GM12878 (cell line): ENCODE data around the gene LARGE1. TPM values are rescaled to one million over a fixed set of nuclear protein-coding genes. Genes with fewer than 3 reads are reported as not detected.

Source experiments
- ATAC-seq: fragments of 200-7000 bp; cut with Tn5 transposase; 3 replicates; pipeline ENCODE4 v1.9.1; 2020; ENCODE audit warnings: mild to moderate bottlenecking, moderate library complexity
- BruUV-seq: library from RNA; stranded (reverse); fragments of 400-500 nt; replicated peaks from 2 replicates; lab custom pipeline; 2021; lab: Mats Ljungman, UMichigan
- CTCF ChIA-PET: fragments of 300-600 bp; sonication (Branson Sonifier 250); formaldehyde crosslinking; extraction: SDS; loops from one replicate; lab custom pipeline; 2021; ENCODE audit warnings: inconsistent platforms; lab: Yijun Ruan, JAX
- POLR2A ChIA-PET: fragments of 350-600 bp; formaldehyde crosslinking; extraction: SDS; loops from one replicate; lab custom pipeline; 2021; ENCODE audit warnings: inconsistent platforms; lab: Charles Lee
- RAD21 ChIA-PET: fragments of 300-600 bp; sonication (Branson Sonifier 250); formaldehyde crosslinking; loops from one replicate; lab custom pipeline; 2023; ENCODE audit warnings: antibody characterized with exemption; ENCODE audit not compliant: unreplicated experiment; lab: Charles Lee
- SMC1A ChIA-PET: fragments of 300-600 bp; sonication (Branson Sonifier 250); formaldehyde crosslinking; loops from one replicate; lab custom pipeline; 2023; ENCODE audit not compliant: unreplicated experiment, uncharacterized antibody; lab: Charles Lee
- DNase-seq: peaks from one replicate; pipeline ENCODE4 v3.0.0-alpha.2; 2011; ENCODE audit warnings: low read depth, low spot score
- FAIRE-seq: peaks from 3 replicates; lab custom pipeline; 2011; peaks lifted over from hg19 to GRCh38; lab: Jason Lieb, UNC
- H2AFZ ChIP-seq: 2 replicates; pipeline ENCODE4 v1.6.0; 2011; ENCODE audit warnings: low read depth, low read length, control low read depth; ENCODE audit not compliant: control insufficient read depth
- H3K27ac ChIP-seq: 2 replicates; pipeline ENCODE4 v1.5.1; 2011; ENCODE audit warnings: control low read depth; ENCODE audit not compliant: control insufficient read depth, insufficient read depth
- H3K27me3 ChIP-seq, 2 experiments: replicated peaks in 1 of 2; 2 replicates each; pipeline versions ENCODE4 v1.6.0 to v1.6.1; 2011; ENCODE audit warnings: low read length in 1 of 2; ENCODE audit not compliant: control insufficient read depth in 2 of 2, insufficient read depth in 2 of 2
- H3K36me3 ChIP-seq, 2 experiments: 2 replicates each; pipeline ENCODE4 v1.5.1; 2011; ENCODE audit warnings: low read length in 1 of 2; ENCODE audit not compliant: control insufficient read depth in 2 of 2, insufficient read depth in 2 of 2
- H3K4me1 ChIP-seq: 2 replicates; pipeline ENCODE4 v1.6.1; 2011; ENCODE audit warnings: mild to moderate bottlenecking, low read length, moderate library complexity, mixed read lengths; ENCODE audit not compliant: control insufficient read depth, insufficient read depth
- H3K4me2 ChIP-seq: 2 replicates; pipeline ENCODE4 v1.6.0; 2011; ENCODE audit warnings: control low read depth; ENCODE audit not compliant: control insufficient read depth, insufficient read depth
- H3K4me3 ChIP-seq: fragments of 200-600 bp; sonication (generic); 2 replicates; pipeline ENCODE4 v1.5.1; 2016
- H3K79me2 ChIP-seq: 2 replicates; pipeline ENCODE4 v1.6.0; 2011; ENCODE audit warnings: low read length; ENCODE audit not compliant: control insufficient read depth, insufficient read depth
- H3K9ac ChIP-seq: 2 replicates; pipeline ENCODE4 v1.8.0; 2011; ENCODE audit warnings: low read length, control low read depth, mixed read lengths; ENCODE audit not compliant: control insufficient read depth, insufficient read depth
- H3K9me3 ChIP-seq: replicated peaks from 3 replicates; pipeline ENCODE4 v1.5.1; 2011; ENCODE audit warnings: mild to moderate bottlenecking, low read length; ENCODE audit not compliant: control insufficient read depth, insufficient read depth
- H4K20me1 ChIP-seq: 2 replicates; pipeline ENCODE4 v1.6.0; 2011; ENCODE audit not compliant: control insufficient read depth, insufficient read depth
- FOS ChIP-seq: IDR thresholded peaks from 3 replicates; pipeline ENCODE4 v1.6.1; 2011; ENCODE audit warnings: borderline replicate concordance; ENCODE audit not compliant: insufficient read length; ENCODE audit errors: extremely low read depth
- GABPA ChIP-seq: IDR thresholded peaks from 2 replicates; pipeline ENCODE4 v1.6.1; 2014; ENCODE audit warnings: antibody characterized with exemption, low read depth, mild to moderate bottlenecking, inconsistent platforms
- GATAD2B ChIP-seq: fragments of 450-650 bp; conservative IDR thresholded peaks from 2 replicates; pipeline ENCODE4 v1.6.1; 2017; ENCODE audit warnings: low read depth, mild to moderate bottlenecking, moderate library complexity
- NR2F1 ChIP-seq: fragments of 450-650 bp; conservative IDR thresholded peaks from 2 replicates; pipeline ENCODE4 v1.6.1; 2017; ENCODE audit warnings: mild to moderate bottlenecking
- PML ChIP-seq: IDR thresholded peaks from 2 replicates; pipeline ENCODE4 v1.6.1; 2012; ENCODE audit warnings: low read length, inconsistent platforms
- YY1 ChIP-seq: IDR thresholded peaks from 2 replicates; pipeline ENCODE4 v1.6.1; 2011; ENCODE audit warnings: low read depth, mild to moderate bottlenecking, low read length
- ZZZ3 ChIP-seq: IDR thresholded peaks from 2 replicates; pipeline ENCODE4 v1.6.1; 2011; ENCODE audit warnings: low read depth; ENCODE audit not compliant: control insufficient read depth, insufficient read length
- WGBS: methylation state at CpG from one replicate; pipeline ENCODE4 v1.1.6; 2016; ENCODE audit warnings: low lambda C conversion rate; ENCODE audit not compliant: insufficient replicate concordance, insufficient coverage; ENCODE audit errors: missing lambda C conversion rate; 5-methylcytosine and 5-hydroxymethylcytosine counted together
- in situ Hi-C: fragments of 300-500 bp; cut with MboI; formaldehyde crosslinking; loops from 9 replicates; pipeline ENCODE4 v1.14.3; 2018; ENCODE audit warnings: mixed read lengths
- intact Hi-C: fragments of 100-400 bp; cut with micrococcal nuclease; formaldehyde crosslinking; loops from one replicate; pipeline ENCODE4 v1.14.2; 2022; ENCODE audit not compliant: unreplicated experiment
- polyA plus RNA-seq, 11 experiments: library from polyadenylated mRNA; depleted of rRNA in 4 of 11; unstranded in 6 of 11; stranded (reverse) in 5 of 11; fragments of >200 nt; fragmentation: Nextera tagmentation in 4 of 11; fragmentation: Illumina TruSeq in 1 of 11; extraction: Ambion mirVana in 4 of 11; extraction: Trizol in 1 of 11; gene quantifications; 1 replicate in 1 of 11; 2 replicates in 10 of 11; pipeline versions ENCODE4 v1.2.1 to v1.2.3, GENCODE V29; 2011 to 2016; ENCODE audit warnings: inconsistent platforms in 2 of 11, missing spikeins in 2 of 11, low read depth in 1 of 11
- total RNA-seq, 4 experiments: library from RNA; depleted of rRNA in 3 of 4; stranded (reverse); fragments of >200 nt in 3 of 4; fragmentation: Illumina TruSeq in 1 of 4; extraction: Trizol in 1 of 4; gene quantifications; 2 replicates each; pipeline versions ENCODE4 v1.2.1 to v1.2.3, GENCODE V29; 2013 to 2021
- TF ChIP-seq, protein P1 (sequence below): IDR thresholded peaks from 2 replicates; pipeline ENCODE4 v1.6.1; 2011; ENCODE audit warnings: borderline replicate concordance, low read depth, mild to moderate bottlenecking, moderate library complexity, mixed read lengths, low read length; ENCODE audit not compliant: insufficient read depth; ENCODE audit errors: extremely low read length
- TF ChIP-seq, protein P2 (sequence below): fragments of 450-650 bp; formaldehyde crosslinking; IDR thresholded peaks from 2 replicates; pipeline ENCODE4 v1.4.0; 2020; ENCODE audit warnings: mild to moderate bottlenecking, moderate library complexity
- TF ChIP-seq, protein P3 (sequence below): fragments of 450-650 bp; conservative IDR thresholded peaks from 2 replicates; pipeline ENCODE4 v1.6.1; 2017; ENCODE audit warnings: mild to moderate bottlenecking, moderate library complexity
- TF ChIP-seq, protein P4 (sequence below): fragments of 450-650 bp; IDR thresholded peaks from 2 replicates; pipeline ENCODE4 v1.6.1; 2014; ENCODE audit warnings: mild to moderate bottlenecking
- TF ChIP-seq, protein P5 (sequence below): IDR thresholded peaks from 2 replicates; pipeline ENCODE4 v1.6.1; 2012; ENCODE audit warnings: low read depth, low read length, improper control_type of control experiment
- TF ChIP-seq, protein P6 (sequence below): IDR thresholded peaks from 2 replicates; pipeline ENCODE4 v1.6.1; 2012; ENCODE audit warnings: low read depth, low read length, improper control_type of control experiment

Gene LARGE1
- total and polyA plus RNA-seq, 10 of the 15 experiments (the other 5 are each of a cell fraction or from before 2014, with no cell fraction given): 3.2 to 41.4 (median 17.3) TPM

DNA sequence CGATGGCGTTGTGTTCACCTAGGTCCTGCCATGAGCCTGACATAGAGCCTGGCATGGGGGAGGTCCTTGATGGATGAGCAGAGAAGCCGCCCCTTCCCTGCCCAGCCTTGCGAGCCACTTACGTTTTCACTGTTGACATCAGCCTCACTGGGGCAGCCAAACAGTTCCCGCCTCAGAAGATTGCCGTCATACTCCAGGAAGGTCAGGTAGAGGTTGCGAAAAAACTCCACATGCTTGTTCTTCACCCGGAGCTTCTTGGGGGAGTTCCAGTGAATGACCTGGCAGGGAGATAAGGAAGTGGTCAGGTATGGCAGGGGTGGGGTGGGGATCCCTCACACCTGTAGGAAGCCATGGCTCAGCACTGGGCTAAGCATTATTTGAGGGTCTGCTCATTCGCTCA lies 582.8 kb downstream of the LARGE1 start:
- FAIRE-seq (no peak), ATAC-seq (no peak), DNase-seq (no peak)
- Histone ChIP-seq H3K4me2 (no peak overlapping the region), H3K9me3 (no peaks in the 10 kb centered on the region; the same call in 2 of the 3 replicates), H3K79me2 (no peaks in the 10 kb centered on the region), H3K27me3 (no peaks in the 10 kb centered on the region), H3K27ac (no peak overlapping the region), H2AFZ (no peak overlapping the region), H3K36me3 (no peaks in the 10 kb centered on the region; a peak in 1 of 4 replicates), H3K4me1 (no peaks in the 10 kb centered on the region), H4K20me1 (no peaks in the 10 kb centered on the region), H3K4me3 (no peak overlapping the region), H3K9ac (no peak overlapping the region)
- RAD21 ChIA-PET: no interaction called here
- WGBS: 96% methylated on average over 10 of the region's 10 CpGs
- BruUV-seq: no TSS peak
- SMC1A ChIA-PET: no interaction called here
- TF ChIP-seq GABPA: no peak
- TF ChIP-seq YY1: no peak
- TF ChIP-seq, protein P1, sequence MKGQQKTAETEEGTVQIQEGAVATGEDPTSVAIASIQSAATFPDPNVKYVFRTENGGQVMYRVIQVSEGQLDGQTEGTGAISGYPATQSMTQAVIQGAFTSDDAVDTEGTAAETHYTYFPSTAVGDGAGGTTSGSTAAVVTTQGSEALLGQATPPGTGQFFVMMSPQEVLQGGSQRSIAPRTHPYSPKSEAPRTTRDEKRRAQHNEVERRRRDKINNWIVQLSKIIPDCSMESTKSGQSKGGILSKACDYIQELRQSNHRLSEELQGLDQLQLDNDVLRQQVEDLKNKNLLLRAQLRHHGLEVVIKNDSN: no peak
- TF ChIP-seq, protein P2, sequence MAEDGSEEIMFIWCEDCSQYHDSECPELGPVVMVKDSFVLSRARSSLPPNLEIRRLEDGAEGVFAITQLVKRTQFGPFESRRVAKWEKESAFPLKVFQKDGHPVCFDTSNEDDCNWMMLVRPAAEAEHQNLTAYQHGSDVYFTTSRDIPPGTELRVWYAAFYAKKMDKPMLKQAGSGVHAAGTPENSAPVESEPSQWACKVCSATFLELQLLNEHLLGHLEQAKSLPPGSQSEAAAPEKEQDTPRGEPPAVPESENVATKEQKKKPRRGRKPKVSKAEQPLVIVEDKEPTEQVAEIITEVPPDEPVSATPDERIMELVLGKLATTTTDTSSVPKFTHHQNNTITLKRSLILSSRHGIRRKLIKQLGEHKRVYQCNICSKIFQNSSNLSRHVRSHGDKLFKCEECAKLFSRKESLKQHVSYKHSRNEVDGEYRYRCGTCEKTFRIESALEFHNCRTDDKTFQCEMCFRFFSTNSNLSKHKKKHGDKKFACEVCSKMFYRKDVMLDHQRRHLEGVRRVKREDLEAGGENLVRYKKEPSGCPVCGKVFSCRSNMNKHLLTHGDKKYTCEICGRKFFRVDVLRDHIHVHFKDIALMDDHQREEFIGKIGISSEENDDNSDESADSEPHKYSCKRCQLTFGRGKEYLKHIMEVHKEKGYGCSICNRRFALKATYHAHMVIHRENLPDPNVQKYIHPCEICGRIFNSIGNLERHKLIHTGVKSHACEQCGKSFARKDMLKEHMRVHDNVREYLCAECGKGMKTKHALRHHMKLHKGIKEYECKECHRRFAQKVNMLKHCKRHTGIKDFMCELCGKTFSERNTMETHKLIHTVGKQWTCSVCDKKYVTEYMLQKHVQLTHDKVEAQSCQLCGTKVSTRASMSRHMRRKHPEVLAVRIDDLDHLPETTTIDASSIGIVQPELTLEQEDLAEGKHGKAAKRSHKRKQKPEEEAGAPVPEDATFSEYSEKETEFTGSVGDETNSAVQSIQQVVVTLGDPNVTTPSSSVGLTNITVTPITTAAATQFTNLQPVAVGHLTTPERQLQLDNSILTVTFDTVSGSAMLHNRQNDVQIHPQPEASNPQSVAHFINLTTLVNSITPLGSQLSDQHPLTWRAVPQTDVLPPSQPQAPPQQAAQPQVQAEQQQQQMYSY: no peak
- no peak for TF ChIP-seq NR2F1
- TF ChIP-seq, protein P3, sequence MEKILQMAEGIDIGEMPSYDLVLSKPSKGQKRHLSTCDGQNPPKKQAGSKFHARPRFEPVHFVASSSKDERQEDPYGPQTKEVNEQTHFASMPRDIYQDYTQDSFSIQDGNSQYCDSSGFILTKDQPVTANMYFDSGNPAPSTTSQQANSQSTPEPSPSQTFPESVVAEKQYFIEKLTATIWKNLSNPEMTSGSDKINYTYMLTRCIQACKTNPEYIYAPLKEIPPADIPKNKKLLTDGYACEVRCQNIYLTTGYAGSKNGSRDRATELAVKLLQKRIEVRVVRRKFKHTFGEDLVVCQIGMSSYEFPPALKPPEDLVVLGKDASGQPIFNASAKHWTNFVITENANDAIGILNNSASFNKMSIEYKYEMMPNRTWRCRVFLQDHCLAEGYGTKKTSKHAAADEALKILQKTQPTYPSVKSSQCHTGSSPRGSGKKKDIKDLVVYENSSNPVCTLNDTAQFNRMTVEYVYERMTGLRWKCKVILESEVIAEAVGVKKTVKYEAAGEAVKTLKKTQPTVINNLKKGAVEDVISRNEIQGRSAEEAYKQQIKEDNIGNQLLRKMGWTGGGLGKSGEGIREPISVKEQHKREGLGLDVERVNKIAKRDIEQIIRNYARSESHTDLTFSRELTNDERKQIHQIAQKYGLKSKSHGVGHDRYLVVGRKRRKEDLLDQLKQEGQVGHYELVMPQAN: no peak
- TF ChIP-seq, protein P4, sequence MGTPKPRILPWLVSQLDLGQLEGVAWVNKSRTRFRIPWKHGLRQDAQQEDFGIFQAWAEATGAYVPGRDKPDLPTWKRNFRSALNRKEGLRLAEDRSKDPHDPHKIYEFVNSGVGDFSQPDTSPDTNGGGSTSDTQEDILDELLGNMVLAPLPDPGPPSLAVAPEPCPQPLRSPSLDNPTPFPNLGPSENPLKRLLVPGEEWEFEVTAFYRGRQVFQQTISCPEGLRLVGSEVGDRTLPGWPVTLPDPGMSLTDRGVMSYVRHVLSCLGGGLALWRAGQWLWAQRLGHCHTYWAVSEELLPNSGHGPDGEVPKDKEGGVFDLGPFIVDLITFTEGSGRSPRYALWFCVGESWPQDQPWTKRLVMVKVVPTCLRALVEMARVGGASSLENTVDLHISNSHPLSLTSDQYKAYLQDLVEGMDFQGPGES: no peak
- TF ChIP-seq FOS: no peak
- TF ChIP-seq PML: no peak
- TF ChIP-seq, protein P5, sequence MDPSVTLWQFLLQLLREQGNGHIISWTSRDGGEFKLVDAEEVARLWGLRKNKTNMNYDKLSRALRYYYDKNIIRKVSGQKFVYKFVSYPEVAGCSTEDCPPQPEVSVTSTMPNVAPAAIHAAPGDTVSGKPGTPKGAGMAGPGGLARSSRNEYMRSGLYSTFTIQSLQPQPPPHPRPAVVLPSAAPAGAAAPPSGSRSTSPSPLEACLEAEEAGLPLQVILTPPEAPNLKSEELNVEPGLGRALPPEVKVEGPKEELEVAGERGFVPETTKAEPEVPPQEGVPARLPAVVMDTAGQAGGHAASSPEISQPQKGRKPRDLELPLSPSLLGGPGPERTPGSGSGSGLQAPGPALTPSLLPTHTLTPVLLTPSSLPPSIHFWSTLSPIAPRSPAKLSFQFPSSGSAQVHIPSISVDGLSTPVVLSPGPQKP: no peak
- TF ChIP-seq, protein P6, sequence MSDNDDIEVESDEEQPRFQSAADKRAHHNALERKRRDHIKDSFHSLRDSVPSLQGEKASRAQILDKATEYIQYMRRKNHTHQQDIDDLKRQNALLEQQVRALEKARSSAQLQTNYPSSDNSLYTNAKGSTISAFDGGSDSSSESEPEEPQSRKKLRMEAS: no peak
- TF ChIP-seq GATAD2B: no peak
- TF ChIP-seq ZZZ3: no peak
- intact Hi-C loops (no loop called here), in situ Hi-C loops (no loop called here)
- CTCF ChIA-PET: no interaction called here
- POLR2A ChIA-PET: no interaction called here
